ENCODE data around the gene RTP2. TPM values are rescaled to one million over a fixed set of nuclear protein-coding genes. Genes with fewer than 3 reads are reported as not detected.

The RTP2 gene
- total RNA-seq, 2 experiments from 2014 or later = not detected

GRCh38 chr3:187743195-187744141 is 41.1 kb upstream of the RTP2 start:
- intact Hi-C loops (cut with micrococcal nuclease) = loop anchor here (5.0 to 10.0 kb wide), 5 partner anchors 694 to 1809 kb away; partner anchors contain the start of gene TRA2B
- peak; percentile 73 for DNase-seq
- peak overlapping the region; percentile 86 for H3K4me3 Mint-ChIP-seq
- peak overlapping the region; percentile 97 for H3K27ac Mint-ChIP-seq
- no peaks in the 10 kb centered on the region for H3K27me3 Mint-ChIP-seq (ENCODE audit: low read depth)
- H3K4me1 Mint-ChIP-seq (ENCODE audit: low read depth) = peaks cover 31% of the 10 kb centered on the region
- CTCF ChIA-PET = interaction anchor here (0.6 to 2.6 kb wide), 13 partner anchors 175 to 1213 kb away, joined by 3 to 27 read pairs (median 4); no protein-coding TSS in a partner anchor
- H3K9me3 Mint-ChIP-seq = no peaks in the 10 kb centered on the region
- H3K36me3 Mint-ChIP-seq (ENCODE audit: low read depth) = peaks cover 33% of the 10 kb centered on the region

- Mint-ChIP-seq H3K27ac (peak overlapping the region; percentile 97), H3K4me3 (peak overlapping the region; percentile 86), H3K9me3 (no peaks in the 10 kb centered on the region), H3K27me3 (ENCODE audit: low read depth) (no peaks in the 10 kb centered on the region), H3K36me3 (ENCODE audit: low read depth) (peaks cover 33% of the 10 kb centered on the region), H3K4me1 (ENCODE audit: low read depth) (peaks cover 22% of the 10 kb centered on the region)
- CTCF ChIA-PET = interaction anchor here (0.6 to 2.6 kb wide), 16 partner anchors 61 to 1213 kb away, joined by 3 to 27 read pairs (median 3); no protein-coding TSS in a partner anchor
- peak; percentile 42 for DNase-seq
- intact Hi-C loops (cut with micrococcal nuclease) = loop anchor here (1.0 to 10.0 kb wide), 10 partner anchors 233 to 1808 kb away; partner anchors contain the start of genes LPP and TRA2B
Measured at GRCh38 chr3:187742351-187743171, 40.2 kb upstream of the RTP2 start.

GRCh38 chr3:187741403-187742350 is 39.3 kb upstream of the RTP2 start:
- CTCF ChIA-PET = interaction anchor here (0.5 to 5.5 kb wide), 69 partner anchors 7 to 1398 kb away, joined by 3 to 245 read pairs (median 4); no protein-coding TSS in a partner anchor
- Mint-ChIP-seq H3K27ac (peak overlapping the region; percentile 97), H3K4me3 (peak overlapping the region; percentile 86), H3K36me3 (ENCODE audit: low read depth) (peaks cover 38% of the 10 kb centered on the region), H3K4me1 (ENCODE audit: low read depth) (peaks cover 23% of the 10 kb centered on the region), H3K9me3 (no peaks in the 10 kb centered on the region), H3K27me3 (ENCODE audit: low read depth) (no peaks in the 10 kb centered on the region)
- peak; percentile 85 for DNase-seq
- intact Hi-C loops (cut with micrococcal nuclease) = loop anchor here (1.0 to 10.0 kb wide), 11 partner anchors 234 to 1807 kb away; partner anchors contain the start of genes LPP and TRA2B

- Mint-ChIP-seq H3K27me3 (ENCODE audit: low read depth) (no peaks in the 10 kb centered on the region), H3K4me1 (ENCODE audit: low read depth) (peaks cover 32% of the 10 kb centered on the region), H3K9me3 (no peaks in the 10 kb centered on the region), H3K36me3 (ENCODE audit: low read depth) (peaks cover 39% of the 10 kb centered on the region), H3K4me3 (peak overlapping the region; percentile 86), H3K27ac (peak overlapping the region; percentile 97)
- DNase-seq = peak; percentile 72
- CTCF ChIA-PET = interaction anchor here (0.5 to 5.5 kb wide), 110 partner anchors 8 to 1562 kb away, joined by 3 to 245 read pairs (median 4); no protein-coding TSS in a partner anchor
- intact Hi-C loops (cut with micrococcal nuclease) = loop anchor here (1.0 to 10.0 kb wide), 12 partner anchors 8 to 1806 kb away; partner anchors contain the start of gene TRA2B
Measured at GRCh38 chr3:187740421-187741399, 38.4 kb upstream of the RTP2 start.

- H3K4me1 Mint-ChIP-seq (ENCODE audit: low read depth) = peaks cover 35% of the 10 kb centered on the region
- CTCF ChIA-PET = interaction anchor here (0.5 to 5.5 kb wide), 92 partner anchors 9 to 1563 kb away, joined by 3 to 245 read pairs (median 4); no protein-coding TSS in a partner anchor
Measured at GRCh38 chr3:187739561-187740332, 37.4 kb upstream of the RTP2 start.

GRCh38 chr3:187739094-187739560 is 36.8 kb upstream of the RTP2 start:
- CTCF ChIA-PET = interaction anchor here (0.6 to 5.5 kb wide), 39 partner anchors 9 to 1405 kb away, joined by 3 to 245 read pairs (median 5); partner anchors contain the start of gene LPP
- Mint-ChIP-seq H3K27me3 (ENCODE audit: low read depth) (no peaks in the 10 kb centered on the region), H3K4me3 (peak overlapping the region; percentile 86), H3K9me3 (no peaks in the 10 kb centered on the region), H3K36me3 (ENCODE audit: low read depth) (peaks cover 38% of the 10 kb centered on the region), H3K4me1 (ENCODE audit: low read depth) (peaks cover 35% of the 10 kb centered on the region), H3K27ac (peak overlapping the region; percentile 97)
- intact Hi-C loops (cut with micrococcal nuclease) = loop anchor here (1.0 to 2.0 kb wide), 6 partner anchors 432 to 1585 kb away; no protein-coding TSS in a partner anchor
- peak; percentile 42 for DNase-seq

More at GRCh38 chr3:187739561-187740332, 37.4 kb upstream of the RTP2 start:
- Mint-ChIP-seq H3K4me3 (peak overlapping the region; percentile 86), H3K27ac (peak overlapping the region; percentile 97), H3K27me3 (ENCODE audit: low read depth) (no peaks in the 10 kb centered on the region), H3K9me3 (no peaks in the 10 kb centered on the region), H3K36me3 (ENCODE audit: low read depth) (peaks cover 40% of the 10 kb centered on the region)
- DNase-seq = peak; percentile 79
- intact Hi-C loops (cut with micrococcal nuclease) = loop anchor here (1.0 to 10.0 kb wide), 18 partner anchors 9 to 1805 kb away; partner anchors contain the start of gene TRA2B

- H3K4me3 Mint-ChIP-seq = peak overlapping the region; percentile 86
- peak overlapping the region; percentile 97 for H3K27ac Mint-ChIP-seq
- intact Hi-C loops (cut with micrococcal nuclease) = loop anchor here (1.0 to 2.0 kb wide), 9 partner anchors 432 to 1586 kb away; no protein-coding TSS in a partner anchor
- CTCF ChIA-PET = interaction anchor here (0.6 to 5.5 kb wide), 39 partner anchors 10 to 1406 kb away, joined by 3 to 245 read pairs (median 4); partner anchors contain the start of gene LPP
- H3K4me1 Mint-ChIP-seq (ENCODE audit: low read depth) = peaks cover 35% of the 10 kb centered on the region
- DNase-seq = peak; percentile 85
- H3K9me3 Mint-ChIP-seq = no peaks in the 10 kb centered on the region
- no peaks in the 10 kb centered on the region for H3K27me3 Mint-ChIP-seq (ENCODE audit: low read depth)
- peaks cover 35% of the 10 kb centered on the region for H3K36me3 Mint-ChIP-seq (ENCODE audit: low read depth)
Measured at GRCh38 chr3:187738331-187739093, 36.2 kb upstream of the RTP2 start.

- intact Hi-C loops (cut with micrococcal nuclease) = loop anchor here (1.0 to 2.0 kb wide), 5 partner anchors 433 to 1177 kb away; no protein-coding TSS in a partner anchor
- Mint-ChIP-seq H3K4me1 (ENCODE audit: low read depth) (peaks cover 35% of the 10 kb centered on the region), H3K27ac (peak overlapping the region; percentile 97), H3K4me3 (peak overlapping the region; percentile 86), H3K36me3 (ENCODE audit: low read depth) (peaks cover 37% of the 10 kb centered on the region), H3K27me3 (ENCODE audit: low read depth) (no peaks in the 10 kb centered on the region), H3K9me3 (no peaks in the 10 kb centered on the region)
- CTCF ChIA-PET = interaction anchor here (0.6 to 5.5 kb wide), 25 partner anchors 10 to 1304 kb away, joined by 3 to 245 read pairs (median 4); partner anchors contain the start of gene LPP
- DNase-seq = no peak
Measured at GRCh38 chr3:187738071-187738330, 35.6 kb upstream of the RTP2 start.

All from activated naive CD4-positive, alpha-beta T cell treated with anti-CD3 and anti-CD28 coated beads for 36 hours (primary cell).